IMR-90 (cell line): Measurements from ENCODE around the gene LAIR2. TPM values are rescaled to one million over a fixed set of nuclear protein-coding genes. Genes with fewer than 3 reads are reported as not detected.

Experiments
- ATAC-seq: fragments of 200-7000 bp; cut with Tn5 transposase; 2 replicates; pipeline ENCODE4 v1.9.1; 2020; ENCODE audit warnings: low read depth, mild to moderate bottlenecking, moderate library complexity
- BruUV-seq: library from RNA; stranded (reverse); fragments of 400-500 nt; replicated peaks from 2 replicates; lab custom pipeline; 2021; lab: Mats Ljungman, UMichigan
- CTCF ChIA-PET: fragments of 300-600 bp; formaldehyde crosslinking; extraction: SDS; loops from one replicate; lab custom pipeline; 2021; ENCODE audit warnings: antibody characterized with exemption; lab: Yijun Ruan, JAX
- POLR2A ChIA-PET: fragments of 300-600 bp; sonication (Branson Sonifier 250); formaldehyde crosslinking; loops from one replicate; lab custom pipeline; 2022; ENCODE audit warnings: antibody characterized with exemption; ENCODE audit not compliant: unreplicated experiment; lab: Charles Lee
- DNase-seq: peaks from one replicate; pipeline ENCODE4 v3.0.0; 2013
- H2AFZ ChIP-seq: replicated peaks from 2 replicates; pipeline ENCODE3; 2013; ENCODE audit warnings: low read length, mild to moderate bottlenecking; ENCODE audit not compliant: poor library complexity
- H2AK5ac ChIP-seq: 2 replicates; pipeline ENCODE4 v1.6.1; 2013; ENCODE audit warnings: low read depth, low read length, inconsistent platforms
- H2AK9ac ChIP-seq: replicated peaks from 2 replicates; pipeline ENCODE3; 2013; ENCODE audit warnings: mild to moderate bottlenecking, low read depth, low read length, moderate library complexity; ENCODE audit not compliant: poor library complexity
- H2BK120ac ChIP-seq: 2 replicates; pipeline ENCODE4 v1.6.1; 2013; ENCODE audit warnings: low read depth, low read length, inconsistent platforms
- H2BK15ac ChIP-seq: 3 replicates; pipeline ENCODE4 v1.6.1; 2013; ENCODE audit warnings: low read depth, low read length, inconsistent platforms
- H2BK20ac ChIP-seq: 2 replicates; pipeline ENCODE4 v1.6.1; 2013; ENCODE audit warnings: low read depth, mild to moderate bottlenecking, inconsistent platforms, low read length, moderate library complexity
- H2BK5ac ChIP-seq: 2 replicates; pipeline ENCODE4 v1.6.1; 2013; ENCODE audit warnings: mild to moderate bottlenecking, low read depth, low read length, inconsistent platforms; ENCODE audit not compliant: poor library complexity, severe bottlenecking
- H3K14ac ChIP-seq: replicated peaks from 2 replicates; pipeline ENCODE4 v1.6.1; 2013; ENCODE audit warnings: low read depth, low read length, inconsistent platforms
- H3K18ac ChIP-seq: 2 replicates; pipeline ENCODE4 v1.6.1; 2013; ENCODE audit warnings: low read depth, low read length, control low read depth
- H3K23ac ChIP-seq: 2 replicates; pipeline ENCODE4 v1.6.1; 2013; ENCODE audit warnings: low read depth, low read length, inconsistent platforms
- H3K27ac ChIP-seq: 2 replicates; pipeline ENCODE4 v1.5.1; 2013; ENCODE audit warnings: mild to moderate bottlenecking, control low read depth, low read length; ENCODE audit not compliant: insufficient read depth
- H3K27me3 ChIP-seq: 2 replicates; pipeline ENCODE4 v1.6.1; 2013; ENCODE audit warnings: low read length; ENCODE audit not compliant: control insufficient read depth, insufficient read depth
- H3K36me3 ChIP-seq: 2 replicates; pipeline ENCODE4 v1.6.1; 2013; ENCODE audit warnings: low read length, mixed read lengths; ENCODE audit not compliant: control insufficient read depth, insufficient read depth
- H3K4ac ChIP-seq: 2 replicates; pipeline ENCODE4 v1.6.1; 2013; ENCODE audit warnings: low read depth, low read length, inconsistent platforms
- H3K4me1 ChIP-seq: 2 replicates; pipeline ENCODE4 v1.6.1; 2013; ENCODE audit warnings: low read length, mixed read lengths; ENCODE audit not compliant: control insufficient read depth, insufficient read depth
- H3K4me2 ChIP-seq: 2 replicates; pipeline ENCODE4 v1.6.1; 2013; ENCODE audit warnings: low read depth, mild to moderate bottlenecking, control low read depth, low read length, moderate library complexity
- H3K4me3 ChIP-seq: 2 replicates; pipeline ENCODE4 v1.5.1; 2013; ENCODE audit warnings: low read depth, mild to moderate bottlenecking, control low read depth, low read length, moderate library complexity; ENCODE audit not compliant: insufficient read depth
- H3K56ac ChIP-seq: 2 replicates; pipeline ENCODE4 v1.6.1; 2013; ENCODE audit warnings: low read length, inconsistent platforms; ENCODE audit not compliant: insufficient read depth; ENCODE audit errors: extremely low read depth
- H3K79me1 ChIP-seq, 2 experiments: 2 replicates each; pipeline ENCODE4 v1.6.1; 2013; ENCODE audit warnings: low read length in 2 of 2, inconsistent platforms in 1 of 2, low read depth in 1 of 2
- H3K9ac ChIP-seq: 2 replicates; pipeline ENCODE4 v1.6.1; 2013; ENCODE audit warnings: low read depth, low read length, control low read depth
- H3K9me1 ChIP-seq: 2 replicates; pipeline ENCODE4 v1.6.1; 2013; ENCODE audit warnings: low read length, inconsistent platforms; ENCODE audit not compliant: insufficient read depth
- H3K9me3 ChIP-seq: 2 replicates; pipeline ENCODE4 v1.6.1; 2013; ENCODE audit warnings: low read length; ENCODE audit not compliant: control insufficient read depth, insufficient read depth
- H4K20me1 ChIP-seq: 2 replicates; pipeline ENCODE4 v1.6.1; 2013; ENCODE audit warnings: low read length, inconsistent platforms; ENCODE audit not compliant: insufficient read depth
- H4K5ac ChIP-seq: 2 replicates; pipeline ENCODE4 v1.6.1; 2013; ENCODE audit warnings: mild to moderate bottlenecking, low read depth, low read length, control low read depth
- H4K8ac ChIP-seq, 2 experiments: 2 replicates each; pipeline ENCODE4 v1.6.1; 2013; ENCODE audit warnings: low read depth in 2 of 2, low read length in 2 of 2, control low read depth in 1 of 2, inconsistent platforms in 1 of 2
- H4K91ac ChIP-seq: 2 replicates; pipeline ENCODE4 v1.6.1; 2013; ENCODE audit warnings: low read depth, low read length, inconsistent platforms; ENCODE audit not compliant: insufficient read depth
- BHLHE40 ChIP-seq: fragments of 150-350 bp; IDR thresholded peaks from 2 replicates; pipeline ENCODE4 v1.6.1; 2016; ENCODE audit warnings: mild to moderate bottlenecking, low read depth, low read length
- MAFK ChIP-seq: IDR thresholded peaks from 2 replicates; pipeline ENCODE4 v1.6.1; 2012; ENCODE audit warnings: low read depth, low read length, improper control_type of control experiment
- MAZ ChIP-seq: IDR thresholded peaks from 2 replicates; pipeline ENCODE4 v1.6.1; 2012; ENCODE audit warnings: low read depth, mild to moderate bottlenecking, low read length, improper control_type of control experiment, moderate library complexity, borderline replicate concordance
- POLR2A ChIP-seq: IDR thresholded peaks from 2 replicates; pipeline ENCODE4 v1.6.1; 2012; ENCODE audit warnings: mild to moderate bottlenecking, low read depth, low read length
- SMC3 ChIP-seq: fragments of 150-350 bp; IDR thresholded peaks from 2 replicates; pipeline ENCODE4 v1.6.1; 2016; ENCODE audit warnings: low read depth, mild to moderate bottlenecking, antibody characterized with exemption, low read length, moderate library complexity
- WGBS, 2 experiments: methylation state at CpG; one replicate each; pipeline versions ENCODE4 v1.1.5 to v1.1.7; 2013; ENCODE audit warnings: missing lambda C conversion rate in 2 of 2; ENCODE audit not compliant: insufficient read length in 1 of 2; ENCODE audit errors: extremely low coverage in 2 of 2; 5-methylcytosine and 5-hydroxymethylcytosine counted together
- dilution Hi-C: fragments of 300-500 bp; cut with HindIII; formaldehyde crosslinking; loops from one replicate; pipeline ENCODE4 v1.14.3; 2018; ENCODE audit warnings: low sequenced_read_pairs; ENCODE audit not compliant: unreplicated experiment
- in situ Hi-C: fragments of 300-500 bp; cut with MboI; formaldehyde crosslinking; loops from 3 replicates; pipeline ENCODE4 v1.14.3; 2019; ENCODE audit warnings: low sequenced_read_pairs, inconsistent platforms, mixed read lengths
- intact Hi-C: fragments of 100-400 bp; cut with micrococcal nuclease; formaldehyde crosslinking; loops from 2 replicates; pipeline ENCODE4 v1.10.0; 2022
- polyA plus RNA-seq, 3 experiments: library from polyadenylated mRNA; depleted of rRNA; stranded (reverse); fragments of >200 nt; gene quantifications; 2 replicates each; pipeline ENCODE4 v1.2.3, GENCODE V29; 2012; ENCODE audit warnings: low replicate concordance in 1 of 3
- total RNA-seq: library from RNA; depleted of rRNA; stranded (reverse); fragments of >200 nt; gene quantifications from 2 replicates; pipeline ENCODE4 v1.2.3, GENCODE V29; 2012
- TF ChIP-seq, protein P1 (sequence below): fragments of 150-350 bp; IDR thresholded peaks from 2 replicates; pipeline ENCODE4 v1.6.1; 2017; ENCODE audit warnings: mild to moderate bottlenecking, antibody characterized with exemption, low read length, low read depth

Gene LAIR2
- total and polyA plus RNA-seq, 2 of the 4 experiments (the other 2 are of a cell fraction) = not detected

DNA sequence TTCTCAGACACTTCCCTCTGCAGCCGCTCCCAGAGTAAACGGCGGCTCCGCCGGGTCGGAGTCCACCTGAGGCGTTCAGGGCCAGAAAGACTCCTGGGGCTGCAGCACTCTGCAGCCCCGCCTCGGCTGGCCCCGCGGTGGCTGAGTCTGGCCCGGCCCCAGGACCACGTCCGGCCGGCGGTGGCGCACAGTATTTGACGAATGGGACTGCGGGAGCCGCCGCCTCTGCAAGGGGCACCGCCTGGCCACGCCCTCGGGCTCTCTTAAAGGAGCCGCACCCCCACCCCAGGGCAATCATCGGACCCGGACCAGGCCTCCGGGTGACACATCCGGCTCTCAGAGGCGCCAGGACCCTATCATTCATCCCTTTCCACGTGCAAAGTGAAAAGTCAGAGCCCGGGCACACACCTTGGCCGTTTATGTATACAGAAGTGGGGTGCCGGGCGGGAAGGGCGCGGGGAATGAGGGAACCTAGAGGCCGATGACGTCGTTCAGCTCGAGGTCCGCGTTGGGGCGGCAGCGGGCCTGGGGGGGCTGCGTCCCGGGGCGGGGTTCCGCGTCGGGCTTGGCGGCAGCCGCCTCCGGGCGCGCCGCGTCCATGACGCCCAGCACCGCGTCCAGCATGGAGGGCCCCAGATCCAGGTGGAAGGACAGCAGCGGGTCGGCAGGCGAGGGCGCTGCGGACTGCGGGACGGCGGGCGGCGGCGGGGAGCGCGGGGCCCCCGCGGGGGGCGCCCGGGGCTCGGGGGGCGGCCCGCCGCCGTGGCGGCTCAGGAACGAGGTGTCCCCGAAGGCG is 37.8 kb upstream of the LAIR2 start:
- TF ChIP-seq, protein P1, sequence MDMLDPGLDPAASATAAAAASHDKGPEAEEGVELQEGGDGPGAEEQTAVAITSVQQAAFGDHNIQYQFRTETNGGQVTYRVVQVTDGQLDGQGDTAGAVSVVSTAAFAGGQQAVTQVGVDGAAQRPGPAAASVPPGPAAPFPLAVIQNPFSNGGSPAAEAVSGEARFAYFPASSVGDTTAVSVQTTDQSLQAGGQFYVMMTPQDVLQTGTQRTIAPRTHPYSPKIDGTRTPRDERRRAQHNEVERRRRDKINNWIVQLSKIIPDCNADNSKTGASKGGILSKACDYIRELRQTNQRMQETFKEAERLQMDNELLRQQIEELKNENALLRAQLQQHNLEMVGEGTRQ = no peak
- TF ChIP-seq POLR2A (no peak; the same call in 1 of the 2 replicates), BHLHE40 (no peak), MAFK (no peak), SMC3 (no peak), MAZ (0 out of 2 replicates have a peak, but pooled peaks have one; percentile 41)
- dilution Hi-C loops (no loop called here), in situ Hi-C loops (loop anchor here (25.0 kb wide), 4 partner anchors 353 to 1672 kb away; partner anchors contain the start of genes NAT14, NDUFA3, OSCAR and PRPF31), intact Hi-C loops (loop anchor here (10.0 kb wide), 1 partner anchor 620 kb away; no protein-coding TSS in a partner anchor)
- H2BK120ac ChIP-seq = no peak overlapping the region
- H2AFZ ChIP-seq = peak overlapping the region; percentile 88
- H3K36me3 ChIP-seq = peaks cover 24% of the 10 kb centered on the region
- POLR2A ChIA-PET = no interaction called here
- CTCF ChIA-PET = interaction anchor here (1.2 kb wide), 1 partner anchor 13 kb away, joined by 4 read pairs; no protein-coding TSS in a partner anchor
- H4K20me1 ChIP-seq = peaks cover 26% of the 10 kb centered on the region
- no TSS peak for BruUV-seq
- peak; percentile 53 for ATAC-seq
- H4K5ac ChIP-seq = no peak overlapping the region
- no peak overlapping the region; the same call in 1 of the 2 replicates for H3K14ac ChIP-seq
- H4K8ac ChIP-seq = peak overlapping the region; percentile 56 to 64; a peak in 1 of 4 replicates
- DNase-seq = peak; percentile 63
- no peak overlapping the region for H2BK15ac ChIP-seq
- peaks cover 11 to 28% of the 10 kb centered on the region in 2 experiments; a peak in 3 of 4 replicates for H3K79me1 ChIP-seq
- H3K23ac ChIP-seq = no peak overlapping the region
- peak overlapping the region; percentile 50 for H3K4ac ChIP-seq
- peak overlapping the region; percentile 37 for H2BK5ac ChIP-seq
- no peak overlapping the region for H3K56ac ChIP-seq
- H4K91ac ChIP-seq = 0 out of 2 replicates have a peak overlapping the region, but pooled peaks have one; percentile 43
- H3K18ac ChIP-seq = no peak overlapping the region
- no peaks in the 10 kb centered on the region for H3K27me3 ChIP-seq
- H3K4me1 ChIP-seq = peaks cover 18% of the 10 kb centered on the region
- 0 out of 2 replicates have a peak overlapping the region, but pooled peaks have one; percentile 43 for H2AK5ac ChIP-seq
- WGBS, 2 experiments = 50% methylated on average over 25 of the region's 87 CpGs; no CpG with 5 or more reads in 1 of the 2 experiments
- H3K4me3 ChIP-seq = peak overlapping the region; percentile 48
- peak overlapping the region; percentile 90 for H2AK9ac ChIP-seq
- no peaks in the 10 kb centered on the region for H3K9me1 ChIP-seq
- no peak overlapping the region for H3K9ac ChIP-seq
- no peak overlapping the region for H2BK20ac ChIP-seq
- no peaks in the 10 kb centered on the region for H3K9me3 ChIP-seq
- H3K4me2 ChIP-seq = peak overlapping the region; percentile 84
- H3K27ac ChIP-seq = peak overlapping the region; percentile 18
